Suprapubic skin (tissue), 3 donors: ENCODE measurements around the gene KCNH8.

Experiments used
- CTCF ChIP-seq, 2 donors: fragments of 200-600 bp in 1 of 2; fragments of 450-650 bp in 1 of 2; sonication (generic) in 1 of 2; IDR thresholded peaks; one replicate each; pipeline ENCODE4 v1.5.1; 2016 to 2019; ENCODE audit warnings: antibody characterized with exemption in 2 of 2, mild to moderate bottlenecking in 1 of 2, moderate library complexity in 1 of 2
- POLR2AphosphoS5 ChIP-seq, 3 donors: sonication (generic); formaldehyde crosslinking; IDR thresholded peaks; one replicate each; pipeline ENCODE4 v1.6.1; 2017; ENCODE audit warnings: antibody characterized with exemption in 3 of 3

GRCh38 chr3:19154693-19155250, 6.5 kb downstream of the KCNH8 start:
- TF ChIP-seq POLR2AphosphoS5 (IDR thresholded peaks at IDR 0.05) (no peak), CTCF (IDR thresholded peaks at IDR 0.05) (no peak)
